ENCODE data around the gene KCNT2. TPM values are rescaled to one million over a fixed set of nuclear protein-coding genes. Genes with fewer than 3 reads are reported as not detected.
A peak's percentile ranks its signal among the peaks of the same experiment; 100 is the strongest.

KCNT2 gene
- total and polyA plus RNA-seq, 2 of the 8 experiments (the other 6 are each of a cell fraction or from before 2014, with no cell fraction given): 2.3 to 10.2 TPM

DNA sequence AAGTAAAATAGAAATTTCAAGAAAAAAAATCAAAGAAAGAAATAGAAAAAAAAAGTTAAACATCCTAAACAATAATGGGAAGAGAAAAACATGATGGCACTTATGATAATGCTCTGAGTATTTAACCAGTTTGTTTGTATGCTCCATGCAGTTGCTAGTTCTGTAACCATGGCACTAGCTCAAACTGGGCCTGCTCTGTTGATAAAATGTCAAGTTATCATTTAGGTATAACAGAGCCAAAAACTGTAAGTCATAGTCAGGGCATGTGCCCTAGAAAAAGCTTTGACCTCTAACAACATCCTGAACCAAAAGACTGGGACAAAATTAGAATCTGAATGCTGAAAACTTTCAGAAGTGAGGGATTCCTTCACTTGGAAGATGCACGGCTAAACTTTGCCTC, 148.9 kb downstream of the KCNT2 start:
- Histone ChIP-seq H3K27ac (ENCODE audit: low read depth, low read length) (no peak overlapping the region), H3K27me3 (replicated peaks in 1 of 4; ENCODE audit: control insufficient read depth in 3 of 4, extremely low read depth in 1 of 4, insufficient read depth in 3 of 4, low read length in 3 of 4) (peaks cover 0 to 1% (median 0%) of the 10 kb centered on the region in 4 experiments; a peak in 1 of 7 replicates), H3K9ac (replicated peaks in 1 of 4; ENCODE audit: extremely low read depth in 1 of 4, low read depth in 3 of 4, low read length in 3 of 4) (no peak overlapping the region), H3K9me3 (ENCODE audit: insufficient read depth in 2 of 2, low read depth in 1 of 2, low read length in 1 of 2) (no peaks in the 10 kb centered on the region), H3K79me1 (ENCODE audit: low read depth, low read length) (no peaks in the 10 kb centered on the region), H3K36me3 (ENCODE audit: control insufficient read depth in 2 of 4, insufficient read depth in 4 of 4, low read length in 3 of 4) (peaks cover 0 to 1% (median 0%) of the 10 kb centered on the region in 4 experiments; a peak in 2 of 8 replicates), H4K5ac (ENCODE audit: insufficient read length, low read depth, low read length) (no peak overlapping the region), H2BK5ac (ENCODE audit: low read depth, low read length) (no peak overlapping the region), H2AK5ac (ENCODE audit: low read depth, low read length) (no peak overlapping the region), H2AFZ (ENCODE audit: low read length) (no peak overlapping the region), H2BK20ac (ENCODE audit: low read length) (no peak overlapping the region), H3K23me2 (ENCODE audit: low read depth, low read length) (no peaks in the 10 kb centered on the region), H2BK120ac (replicated peaks; ENCODE audit: low read depth, low read length) (no peak overlapping the region), H3K23ac (ENCODE audit: insufficient read length) (no peak overlapping the region), H3K4me1 (replicated peaks in 1 of 4; ENCODE audit: control insufficient read depth in 3 of 4, insufficient read depth in 4 of 4, low read length in 3 of 4) (no peaks in the 10 kb centered on the region), H3K79me2 (ENCODE audit: control insufficient read depth in 1 of 2, insufficient read depth in 2 of 2, low read length in 2 of 2) (no peaks in the 10 kb centered on the region), H4K91ac (replicated peaks; ENCODE audit: insufficient read length, low read length) (no peak overlapping the region), H3K56ac (replicated peaks; ENCODE audit: insufficient read length, low read depth, low read length) (no peak overlapping the region), H3K4me2 (ENCODE audit: insufficient read depth in 1 of 2, low read depth in 2 of 2, low read length in 2 of 2) (no peak overlapping the region), H4K20me1 (replicated peaks in 1 of 2; ENCODE audit: control insufficient read depth in 1 of 2, insufficient read depth in 2 of 2, low read length in 2 of 2) (no peaks in the 10 kb centered on the region), H3K14ac (ENCODE audit: insufficient read length) (no peak overlapping the region), H4K8ac (ENCODE audit: extremely low read depth, insufficient read depth, low read length) (no peak overlapping the region), H2BK12ac (ENCODE audit: low read depth, low read length) (no peak overlapping the region), H3K4me3 (ENCODE audit: extremely low read depth in 1 of 4, insufficient read depth in 2 of 4, low read depth in 3 of 4, low read length in 4 of 4) (no peak overlapping the region), H3K4ac (replicated peaks; ENCODE audit: insufficient read length, low read depth, low read length) (peak overlapping the region; percentile 19), H2BK15ac (ENCODE audit: low read length) (no peak overlapping the region), H3K18ac (ENCODE audit: extremely low read depth, low read length) (no peak overlapping the region)
- ChIA-PET POLR2A (ENCODE audit: partially characterized antibody) (no interaction called here), CTCF (ENCODE audit: partially characterized antibody) (no interaction called here)
- TF ChIP-seq BACH1 (IDR thresholded peaks at IDR 0.05; ENCODE audit: low read length) (no peak), TCF12 (IDR thresholded peaks at IDR 0.05; ENCODE audit: low read depth, low read length) (no peak), BCL11A (IDR thresholded peaks at IDR 0.05; ENCODE audit: low read depth in 2 of 2, low read length in 2 of 2) (no peak), CTCF (IDR thresholded peaks at IDR 0.05; ENCODE audit: control extremely low read depth in 1 of 3, insufficient read depth in 1 of 3, low read depth in 1 of 3, low read length in 3 of 3) (no peak), POU5F1 (IDR thresholded peaks at IDR 0.05; ENCODE audit: low read depth, low read length) (no peak), TAF1 (IDR thresholded peaks at IDR 0.05; ENCODE audit: low read depth, low read length) (no peak), USF2 (IDR thresholded peaks at IDR 0.05; ENCODE audit: low read length) (no peak), YY1 (IDR thresholded peaks at IDR 0.05; ENCODE audit: low read depth, low read length) (no peak)
- FAIRE-seq: peak; percentile 60
- no peak for DNase-seq (ENCODE audit: low read depth in 1 of 2, low spot score in 2 of 2)
- 90% methylated on average over 1 of the region's 1 CpG; no CpG with 5 or more reads in 1 of the 2 experiments for WGBS, 2 experiments (ENCODE audit: extremely low coverage in 1 of 2, insufficient coverage in 1 of 2, insufficient read length in 1 of 2, insufficient replicate concordance in 2 of 2, low coverage in 1 of 2, low lambda C conversion rate in 2 of 2, missing lambda C conversion rate in 1 of 2)

All from H1 (cell line).